Loucy (cell line): ENCODE measurements around the gene LHX6.

ENCODE experiments used
- EZH2phosphoT487 ChIP-seq: fragments of 200-600 bp; IDR thresholded peaks from 2 replicates; pipeline ENCODE4 v1.6.1; 2018; ENCODE audit warnings: antibody characterized with exemption, mild to moderate bottlenecking, moderate library complexity, borderline replicate concordance
- TF ChIP-seq, protein P1 (sequence below): fragments of 200-600 bp; sonication (generic); conservative IDR thresholded peaks from 2 replicates; pipeline ENCODE4 v1.5.1; 2014; ENCODE audit warnings: mild to moderate bottlenecking, antibody characterized with exemption, low read length

DNA sequence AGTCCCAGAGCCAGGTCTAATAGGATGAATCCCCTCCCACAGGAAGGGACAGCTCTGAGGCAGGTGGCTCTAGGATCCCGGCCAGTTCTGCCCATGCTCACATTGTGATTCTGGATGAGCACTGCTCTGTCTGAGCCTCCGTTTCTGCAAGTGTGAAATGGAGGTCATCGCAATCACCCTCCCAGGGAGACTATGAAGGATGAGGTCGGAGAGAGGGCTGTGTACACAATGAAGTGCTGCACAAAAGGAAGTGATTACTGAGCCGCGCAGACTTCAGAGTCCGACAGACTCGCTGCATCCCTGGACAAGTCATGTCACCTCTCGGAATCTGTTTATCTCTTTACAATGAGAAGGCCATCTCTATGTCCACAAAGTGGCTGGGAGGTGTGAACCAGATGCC lies 21.7 kb downstream of the LHX6 start:
- TF ChIP-seq, protein P1, sequence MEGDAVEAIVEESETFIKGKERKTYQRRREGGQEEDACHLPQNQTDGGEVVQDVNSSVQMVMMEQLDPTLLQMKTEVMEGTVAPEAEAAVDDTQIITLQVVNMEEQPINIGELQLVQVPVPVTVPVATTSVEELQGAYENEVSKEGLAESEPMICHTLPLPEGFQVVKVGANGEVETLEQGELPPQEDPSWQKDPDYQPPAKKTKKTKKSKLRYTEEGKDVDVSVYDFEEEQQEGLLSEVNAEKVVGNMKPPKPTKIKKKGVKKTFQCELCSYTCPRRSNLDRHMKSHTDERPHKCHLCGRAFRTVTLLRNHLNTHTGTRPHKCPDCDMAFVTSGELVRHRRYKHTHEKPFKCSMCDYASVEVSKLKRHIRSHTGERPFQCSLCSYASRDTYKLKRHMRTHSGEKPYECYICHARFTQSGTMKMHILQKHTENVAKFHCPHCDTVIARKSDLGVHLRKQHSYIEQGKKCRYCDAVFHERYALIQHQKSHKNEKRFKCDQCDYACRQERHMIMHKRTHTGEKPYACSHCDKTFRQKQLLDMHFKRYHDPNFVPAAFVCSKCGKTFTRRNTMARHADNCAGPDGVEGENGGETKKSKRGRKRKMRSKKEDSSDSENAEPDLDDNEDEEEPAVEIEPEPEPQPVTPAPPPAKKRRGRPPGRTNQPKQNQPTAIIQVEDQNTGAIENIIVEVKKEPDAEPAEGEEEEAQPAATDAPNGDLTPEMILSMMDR, result no peak
- TF ChIP-seq EZH2phosphoT487, result no peak
